B cell (primary cell): ENCODE measurements around the gene SCUBE1.

ENCODE experiments used
- EZH2 ChIP-seq: IDR thresholded peaks from 2 replicates; pipeline ENCODE4 v1.6.1; 2012; ENCODE audit warnings: borderline replicate concordance, low read depth, mild to moderate bottlenecking, moderate library complexity, low read length; ENCODE audit not compliant: insufficient read depth, poor library complexity, severe bottlenecking
- TF ChIP-seq, protein P1 (sequence below): fragments of 200-600 bp; IDR thresholded peaks from one replicate; pipeline ENCODE4 v1.8.0; 2022; ENCODE audit warnings: antibody characterized with exemption, mild to moderate bottlenecking

DNA sequence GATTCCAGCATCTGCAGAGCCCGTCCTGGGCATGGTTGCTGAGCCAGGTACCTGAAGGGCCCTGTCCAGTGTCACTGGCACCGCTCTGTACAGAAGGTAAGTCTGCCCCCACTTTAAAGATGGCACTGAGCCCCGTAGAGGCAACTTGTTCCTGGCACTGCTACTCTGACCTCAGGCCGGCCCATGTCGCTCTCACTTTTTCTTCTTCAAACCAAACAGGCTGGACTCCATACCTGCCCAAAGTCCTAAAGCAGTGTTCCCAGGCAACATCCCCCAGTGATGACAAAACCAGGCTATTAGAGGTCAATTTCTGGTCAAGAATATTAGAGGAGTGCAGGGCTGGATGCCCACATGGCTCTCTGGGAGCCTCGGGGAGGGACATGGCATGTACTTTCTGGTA lies 109.6 kb downstream of the SCUBE1 start:
- TF ChIP-seq, protein P1, sequence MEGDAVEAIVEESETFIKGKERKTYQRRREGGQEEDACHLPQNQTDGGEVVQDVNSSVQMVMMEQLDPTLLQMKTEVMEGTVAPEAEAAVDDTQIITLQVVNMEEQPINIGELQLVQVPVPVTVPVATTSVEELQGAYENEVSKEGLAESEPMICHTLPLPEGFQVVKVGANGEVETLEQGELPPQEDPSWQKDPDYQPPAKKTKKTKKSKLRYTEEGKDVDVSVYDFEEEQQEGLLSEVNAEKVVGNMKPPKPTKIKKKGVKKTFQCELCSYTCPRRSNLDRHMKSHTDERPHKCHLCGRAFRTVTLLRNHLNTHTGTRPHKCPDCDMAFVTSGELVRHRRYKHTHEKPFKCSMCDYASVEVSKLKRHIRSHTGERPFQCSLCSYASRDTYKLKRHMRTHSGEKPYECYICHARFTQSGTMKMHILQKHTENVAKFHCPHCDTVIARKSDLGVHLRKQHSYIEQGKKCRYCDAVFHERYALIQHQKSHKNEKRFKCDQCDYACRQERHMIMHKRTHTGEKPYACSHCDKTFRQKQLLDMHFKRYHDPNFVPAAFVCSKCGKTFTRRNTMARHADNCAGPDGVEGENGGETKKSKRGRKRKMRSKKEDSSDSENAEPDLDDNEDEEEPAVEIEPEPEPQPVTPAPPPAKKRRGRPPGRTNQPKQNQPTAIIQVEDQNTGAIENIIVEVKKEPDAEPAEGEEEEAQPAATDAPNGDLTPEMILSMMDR, result no peak
- no peak for TF ChIP-seq EZH2
